Cardiac muscle cell (in vitro differentiated cells and primary cell): ENCODE data around the gene BAIAP2. TPM values are rescaled to one million over a fixed set of nuclear protein-coding genes. Genes with fewer than 3 reads are reported as not detected.
A peak's percentile ranks its signal among the peaks of the same experiment; 100 is the strongest.

Experiments
- DNase-seq, 2 donors: peaks; one replicate each; pipeline versions ENCODE4 v3.0.0 to v3.0.0-alpha.2; 2010 to 2017; ENCODE audit warnings: low read depth in 1 of 2, low spot score in 1 of 2
- H3K27ac ChIP-seq: fragments of 200-600 bp; sonication (generic); 2 replicates; pipeline ENCODE4 v1.5.1; 2016
- H3K27me3 ChIP-seq: fragments of 200-600 bp; sonication (generic); 2 replicates; pipeline ENCODE4 v1.6.0; 2016; ENCODE audit warnings: control low read depth
- H3K36me3 ChIP-seq: fragments of 200-600 bp; sonication (generic); 2 replicates; pipeline ENCODE4 v1.5.1; 2016; ENCODE audit warnings: control low read depth
- H3K4me1 ChIP-seq: fragments of 200-600 bp; sonication (generic); 2 replicates; pipeline ENCODE4 v1.8.1; 2017; ENCODE audit warnings: low read depth, mild to moderate bottlenecking, mixed run types
- H3K4me3 ChIP-seq: fragments of 200-600 bp; sonication (generic); 2 replicates; pipeline ENCODE4 v1.5.1; 2016; ENCODE audit warnings: mild to moderate bottlenecking
- H3K9me3 ChIP-seq: fragments of 200-600 bp; sonication (generic); 2 replicates; pipeline ENCODE4 v1.5.1; 2017; ENCODE audit warnings: low read depth, mild to moderate bottlenecking, control low read depth
- CTCF ChIP-seq: IDR thresholded peaks from 2 replicates; pipeline ENCODE4 v1.5.1; 2012; ENCODE audit warnings: low read depth, mild to moderate bottlenecking, low read length
- polyA plus RNA-seq: library from polyadenylated mRNA; unstranded; fragments of >200 nt; fragmentation: Nextera tagmentation; extraction: Ambion mirVana; gene quantifications from 2 replicates; pipeline ENCODE4 v1.2.1, GENCODE V29; 2016
- total RNA-seq: library from RNA; depleted of rRNA; stranded (reverse); fragments of >200 nt; gene quantifications from 2 replicates; pipeline ENCODE4 v1.2.3, GENCODE V29; 2016

BAIAP2 gene
- total RNA-seq (16.2 and 24.9 TPM in 2 replicates), polyA plus RNA-seq (22.4 and 22.5 TPM in 2 replicates)

- Histone ChIP-seq H3K4me1 (peaks cover 4% of the 10 kb centered on the region), H3K27ac (no peak within 1 kb of the TSS)
- TF ChIP-seq CTCF: peak; percentile 7
These were observed at the start of gene BAIAP2 for GRCh38 chr17:81034779-81035520. TSS of gene BAIAP2 (plus strand) at chr17:81035151. CDS start at chr17:81035255, 104 bp downstream.

GRCh38 chr17:80986046-80986445 is 48.9 kb upstream of the BAIAP2 start:
- Histone ChIP-seq H3K4me1 (no peaks in the 10 kb centered on the region), H3K27ac (no peak overlapping the region), H3K27me3 (peaks cover 9% of the 10 kb centered on the region), H3K4me3 (no peak overlapping the region), H3K9me3 (no peaks in the 10 kb centered on the region), H3K36me3 (no peaks in the 10 kb centered on the region)
- no peak for DNase-seq
- TF ChIP-seq CTCF: no peak

More at GRCh38 chr17:81034779-81035520, at the start of gene BAIAP2:
- Histone ChIP-seq H3K4me3 (peak within 1 kb of the TSS; percentile 71), H3K27me3 (no peaks in the 10 kb centered on the region), H3K36me3 (no peaks in the 10 kb centered on the region), H3K9me3 (no peaks in the 10 kb centered on the region)
- DNase-seq: peak; percentile 97

- no peak for TF ChIP-seq CTCF
- H3K27ac ChIP-seq: no peak overlapping the region
- DNase-seq: no peak
These were observed 48.0 kb upstream of the BAIAP2 start for GRCh38 chr17:80986816-80987475.

GRCh38 chr17:80987941-80988461 is 47.0 kb upstream of the BAIAP2 start:
- no peaks in the 10 kb centered on the region for H3K36me3 ChIP-seq
- H3K4me1 ChIP-seq: peaks cover 4% of the 10 kb centered on the region
- H3K4me3 ChIP-seq: no peak overlapping the region
- TF ChIP-seq CTCF: no peak
- no peak for DNase-seq
- no peak overlapping the region for H3K27ac ChIP-seq
- no peaks in the 10 kb centered on the region for H3K27me3 ChIP-seq
- no peaks in the 10 kb centered on the region for H3K9me3 ChIP-seq

More at GRCh38 chr17:80986816-80987475, 48.0 kb upstream of the BAIAP2 start:
- H3K36me3 ChIP-seq: no peaks in the 10 kb centered on the region
- no peak overlapping the region for H3K4me3 ChIP-seq
- no peaks in the 10 kb centered on the region for H3K9me3 ChIP-seq
- no peaks in the 10 kb centered on the region for H3K4me1 ChIP-seq
- H3K27me3 ChIP-seq: peaks cover 3% of the 10 kb centered on the region

GRCh38 chr17:80989586-80989913 is 45.4 kb upstream of the BAIAP2 start:
- no peak for TF ChIP-seq CTCF
- DNase-seq: no peak
- Histone ChIP-seq H3K4me3 (no peak overlapping the region), H3K27ac (no peak overlapping the region), H3K27me3 (no peaks in the 10 kb centered on the region), H3K9me3 (no peaks in the 10 kb centered on the region), H3K4me1 (peaks cover 4% of the 10 kb centered on the region), H3K36me3 (no peaks in the 10 kb centered on the region)
